ENCODE measurements around the gene NRSN2. TPM values are rescaled to one million over a fixed set of nuclear protein-coding genes. Genes with fewer than 3 reads are reported as not detected.

NRSN2 gene
- total RNA-seq, 1 donor from 2014 or later: 14.5 TPM

DNA sequence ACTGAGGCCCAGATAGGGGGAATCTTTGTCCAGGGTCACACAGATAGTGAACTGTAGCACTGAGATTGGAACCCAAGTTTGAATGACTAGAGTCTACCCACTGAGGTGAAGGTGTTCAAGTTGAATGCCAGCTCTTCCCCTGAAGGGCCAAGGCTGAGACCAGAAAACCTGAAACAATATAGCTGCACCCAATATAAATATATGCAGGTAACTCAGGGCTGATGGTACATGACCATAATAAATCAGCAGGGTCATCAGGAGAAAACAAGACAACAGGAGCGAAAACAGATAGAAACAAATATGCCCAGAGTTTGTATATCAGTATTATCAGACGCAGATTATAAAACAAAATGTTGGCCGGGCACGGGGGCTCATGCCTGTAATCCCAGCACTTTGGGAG lies 57.2 kb downstream of the NRSN2 start:
- DNase-seq: no peak
- no peak for ATAC-seq (ENCODE audit: poor library complexity)
- intact Hi-C loops (cut with DNase I): no loop called here

Other genes with a start within 250 kb of the NRSN2 start
- not detected for gene DEFB126, start 204.5 kb upstream of the NRSN2 start, total RNA-seq
- gene DEFB127, start 189.7 kb upstream of the NRSN2 start, total RNA-seq: not detected
- gene DEFB128, start 157.4 kb upstream of the NRSN2 start, total RNA-seq: not detected
- gene DEFB129, start 119.9 kb upstream of the NRSN2 start, total RNA-seq: not detected
- not detected for gene DEFB132, start 89.4 kb upstream of the NRSN2 start, total RNA-seq
- gene C20orf96, start 56.4 kb upstream of the NRSN2 start, total RNA-seq: 4.6 TPM
- 11.8 TPM for gene ZCCHC3, start 49.5 kb upstream of the NRSN2 start, total RNA-seq
- 16.2 TPM for gene SOX12, start 21.6 kb upstream of the NRSN2 start, total RNA-seq
- 0.67 TPM for gene TRIB3, start 33.6 kb downstream of the NRSN2 start, total RNA-seq
- 44.2 TPM for gene RBCK1, start 61.2 kb downstream of the NRSN2 start, total RNA-seq
- gene TBC1D20, start 115.4 kb downstream of the NRSN2 start, total RNA-seq: 23.1 TPM
- 103 TPM for gene CSNK2A1, start 196.7 kb downstream of the NRSN2 start, total RNA-seq

Data from Right ventricle myocardium superior (tissue), 1 donor.